Spleen (tissue), 11 donors: ENCODE data around the gene B3GAT1. TPM values are rescaled to one million over a fixed set of nuclear protein-coding genes. Genes with fewer than 3 reads are reported as not detected.

Source experiments
- DNase-seq: peaks from one replicate; pipeline ENCODE4 v3.0.0-alpha.2; 2020
- H3K27ac ChIP-seq, 8 donors: fragments of 200-600 bp; sonication (generic) in 7 of 8; 1 replicate in 4 of 8; 2 replicates in 4 of 8; pipeline versions ENCODE4 v1.5.0 to v1.8.0; 2016 to 2021; ENCODE audit warnings: inconsistent platforms in 4 of 8, mild to moderate bottlenecking in 4 of 8, moderate library complexity in 1 of 8
- H3K27me3 ChIP-seq, 7 donors: fragments of 200-600 bp; sonication (generic) in 6 of 7; replicated peaks in 1 of 7; 1 replicate in 4 of 7; 2 replicates in 3 of 7; pipeline versions ENCODE4 v1.5.0 to v1.8.0; 2016 to 2021; ENCODE audit warnings: inconsistent platforms in 3 of 7, mild to moderate bottlenecking in 1 of 7
- H3K36me3 ChIP-seq, 6 donors: fragments of 200-600 bp; sonication (generic) in 5 of 6; 1 replicate in 4 of 6; 2 replicates in 2 of 6; pipeline versions ENCODE4 v1.5.0 to v1.8.0; 2016 to 2021; ENCODE audit warnings: inconsistent platforms in 2 of 6
- H3K4me1 ChIP-seq, 6 donors: fragments of 200-600 bp; sonication (generic) in 5 of 6; 1 replicate in 3 of 6; 2 replicates in 3 of 6; pipeline versions ENCODE4 v1.5.0 to v1.8.0; 2016 to 2021; ENCODE audit warnings: inconsistent platforms in 3 of 6
- H3K4me3 ChIP-seq, 8 donors: fragments of 200-600 bp; sonication (generic) in 7 of 8; 1 replicate in 4 of 8; 2 replicates in 4 of 8; pipeline versions ENCODE4 v1.5.0 to v1.8.0; 2016 to 2021; ENCODE audit warnings: inconsistent platforms in 4 of 8, mild to moderate bottlenecking in 4 of 8, moderate library complexity in 2 of 8
- H3K9me3 ChIP-seq, 8 donors: fragments of 200-600 bp; sonication (generic) in 7 of 8; 1 replicate in 4 of 8; 2 replicates in 4 of 8; pipeline versions ENCODE4 v1.5.0 to v1.8.0; 2016 to 2021; ENCODE audit warnings: inconsistent platforms in 4 of 8
- POLR2A ChIP-seq, 3 donors: fragments of 450-650 bp; IDR thresholded peaks; one replicate each; pipeline ENCODE4 v1.5.1; 2017; ENCODE audit warnings: antibody characterized with exemption in 3 of 3, mild to moderate bottlenecking in 1 of 3
- POLR2AphosphoS5 ChIP-seq, 3 donors: sonication (generic); formaldehyde crosslinking; IDR thresholded peaks; one replicate each; pipeline ENCODE4 v1.5.1; 2017; ENCODE audit warnings: antibody characterized with exemption in 3 of 3
- WGBS, 5 donors: extraction: QIAGEN DNeasy Blood & Tissue Kit in 3 of 5; methylation state at CpG; one replicate each; pipeline versions ENCODE4 v1.1.5 to v1.1.7; 2013 to 2018; 5-methylcytosine and 5-hydroxymethylcytosine counted together
- intact Hi-C: fragments of 100-400 bp; cut with DNase I; formaldehyde crosslinking; loops from one replicate; pipeline ENCODE4 v1.15.0; 2023; ENCODE audit warnings: low total_unique reads
- polyA plus RNA-seq, 3 donors: library from polyadenylated mRNA; stranded (reverse); fragments of 200-250 nt; gene quantifications; one replicate each; pipeline ENCODE4 v1.2.1, GENCODE V29; 2013
- total RNA-seq, 7 donors: library from RNA; depleted of rRNA in 3 of 7; stranded (reverse); fragments of >200 nt in 3 of 7; fragmentation: NEBNext Ultra II Directional in 4 of 7; extraction: Animal tissue kit (Norgen Biotek cat#: 25700) in 4 of 7; gene quantifications; one replicate each; pipeline versions ENCODE4 v1.1.0 to v1.2.1, GENCODE V29; 2016 to 2021
- TF ChIP-seq, protein P1 (sequence below), 11 experiments: fragments of 200-600 bp in 7 of 11; fragments of 450-650 bp in 4 of 11; sonication (generic) in 4 of 11; IDR thresholded peaks in 8 of 11; conservative IDR thresholded peaks in 3 of 11; 1 replicate in 7 of 11; 2 replicates in 4 of 11; pipeline versions ENCODE4 v1.4.0 to v1.8.0; 2016 to 2021; ENCODE audit warnings: antibody characterized with exemption in 11 of 11, inconsistent platforms in 4 of 11, mild to moderate bottlenecking in 1 of 11
- donor health status: healthy with polysubstance abuse.
- donor health status: DM: no; HTN: no; CAD: no; lungs with moderate emphysema.
- donor health status: DM: no; HTN: no; CAD: no.
- donor health status: Bipolar disorder and iron deficiency.
- donor health status: healthy.
- donor health status: DM: no; HTN: no; CAD: no.
- donor health status: DM: yes; HTN: yes; CAD: no.

The B3GAT1 gene
- total and polyA plus RNA-seq, 10 donors: 0.43 to 4.0 (median 1.6) TPM

- Histone ChIP-seq H3K9me3 (no peaks in the 10 kb centered on the region), H3K27me3 (peaks cover 0 to 28% (median 0%) of the 10 kb centered on the region in 7 donors), H3K4me1 (no peaks in the 10 kb centered on the region), H3K27ac (no peak overlapping the region), H3K36me3 (no peaks in the 10 kb centered on the region), H3K4me3 (no peak overlapping the region)
- intact Hi-C loops: no loop called here
- WGBS, 5 donors: 71 to 81% (median 77%) methylated on average over 6 to 10 of the region's 10 CpGs
- TF ChIP-seq, protein P1, sequence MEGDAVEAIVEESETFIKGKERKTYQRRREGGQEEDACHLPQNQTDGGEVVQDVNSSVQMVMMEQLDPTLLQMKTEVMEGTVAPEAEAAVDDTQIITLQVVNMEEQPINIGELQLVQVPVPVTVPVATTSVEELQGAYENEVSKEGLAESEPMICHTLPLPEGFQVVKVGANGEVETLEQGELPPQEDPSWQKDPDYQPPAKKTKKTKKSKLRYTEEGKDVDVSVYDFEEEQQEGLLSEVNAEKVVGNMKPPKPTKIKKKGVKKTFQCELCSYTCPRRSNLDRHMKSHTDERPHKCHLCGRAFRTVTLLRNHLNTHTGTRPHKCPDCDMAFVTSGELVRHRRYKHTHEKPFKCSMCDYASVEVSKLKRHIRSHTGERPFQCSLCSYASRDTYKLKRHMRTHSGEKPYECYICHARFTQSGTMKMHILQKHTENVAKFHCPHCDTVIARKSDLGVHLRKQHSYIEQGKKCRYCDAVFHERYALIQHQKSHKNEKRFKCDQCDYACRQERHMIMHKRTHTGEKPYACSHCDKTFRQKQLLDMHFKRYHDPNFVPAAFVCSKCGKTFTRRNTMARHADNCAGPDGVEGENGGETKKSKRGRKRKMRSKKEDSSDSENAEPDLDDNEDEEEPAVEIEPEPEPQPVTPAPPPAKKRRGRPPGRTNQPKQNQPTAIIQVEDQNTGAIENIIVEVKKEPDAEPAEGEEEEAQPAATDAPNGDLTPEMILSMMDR (IDR thresholded peaks at IDR 0.05 in 8 of 11, conservative IDR thresholded peaks at IDR 0.05 in 3 of 11): no peak
- TF ChIP-seq POLR2A (IDR thresholded peaks at IDR 0.05) (no peak), POLR2AphosphoS5 (IDR thresholded peaks at IDR 0.05) (no peak)
- no peak for DNase-seq
These were observed 21.8 kb upstream of the B3GAT1 start for GRCh38 chr11:134433806-134434205.

GRCh38 chr11:134433251-134433650 is 21.2 kb upstream of the B3GAT1 start:
- Histone ChIP-seq H3K27ac (no peak overlapping the region), H3K27me3 (peaks cover 0 to 34% (median 0%) of the 10 kb centered on the region in 7 donors), H3K9me3 (no peaks in the 10 kb centered on the region), H3K36me3 (no peaks in the 10 kb centered on the region), H3K4me1 (no peaks in the 10 kb centered on the region), H3K4me3 (no peak overlapping the region)
- TF ChIP-seq, protein P1 (IDR thresholded peaks at IDR 0.05 in 8 of 11, conservative IDR thresholded peaks at IDR 0.05 in 3 of 11): no peak
- TF ChIP-seq POLR2A (IDR thresholded peaks at IDR 0.05) (no peak), POLR2AphosphoS5 (IDR thresholded peaks at IDR 0.05) (no peak)
- 79 to 95% (median 83%) methylated on average over 3 of the region's 3 CpGs for WGBS, 5 donors
- DNase-seq: no peak
- intact Hi-C loops: no loop called here

- H3K27ac ChIP-seq: no peak overlapping the region
- no peak for TF ChIP-seq POLR2A (IDR thresholded peaks at IDR 0.05)
- TF ChIP-seq, protein P1 (IDR thresholded peaks at IDR 0.05 in 8 of 11, conservative IDR thresholded peaks at IDR 0.05 in 3 of 11): no peak
- no peak for TF ChIP-seq POLR2AphosphoS5 (IDR thresholded peaks at IDR 0.05)
- H3K27me3 ChIP-seq: peaks cover 0 to 39% (median 0%) of the 10 kb centered on the region in 7 donors
- H3K4me3 ChIP-seq: no peak overlapping the region
- WGBS, 5 donors: 25 to 32% (median 29%) methylated on average over 2 of the region's 2 CpGs
- H3K36me3 ChIP-seq: no peaks in the 10 kb centered on the region
- intact Hi-C loops: no loop called here
- no peaks in the 10 kb centered on the region for H3K9me3 ChIP-seq
- DNase-seq: no peak
- no peaks in the 10 kb centered on the region for H3K4me1 ChIP-seq
These were observed 20.7 kb upstream of the B3GAT1 start for GRCh38 chr11:134432776-134433175.

DNA sequence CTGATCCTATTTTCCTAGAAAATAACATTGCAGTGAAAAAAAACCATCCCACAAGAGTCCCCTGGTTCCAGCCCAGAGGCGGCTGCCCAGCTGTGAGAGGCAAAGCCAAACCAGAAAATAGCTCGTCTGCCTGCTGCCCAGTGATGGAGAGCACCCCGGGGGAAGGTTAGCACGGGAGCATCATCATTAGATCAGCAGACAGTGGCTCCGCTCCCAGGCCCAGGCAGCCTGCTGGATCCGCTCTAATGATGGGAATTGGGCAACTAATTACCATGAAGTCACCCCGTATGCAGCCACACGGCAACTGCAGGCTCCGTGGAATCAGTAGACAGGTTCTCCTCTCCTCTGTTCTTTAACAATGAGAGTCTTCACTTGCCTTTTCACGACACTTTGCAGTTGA is 17.1 kb upstream of the B3GAT1 start:
- no peaks in the 10 kb centered on the region for H3K4me1 ChIP-seq
- H3K9me3 ChIP-seq: no peaks in the 10 kb centered on the region
- TF ChIP-seq POLR2A (IDR thresholded peaks at IDR 0.05) (no peak), POLR2AphosphoS5 (IDR thresholded peaks at IDR 0.05) (no peak)
- TF ChIP-seq, protein P1 (IDR thresholded peaks at IDR 0.05 in 8 of 11, conservative IDR thresholded peaks at IDR 0.05 in 3 of 11): no peak
- no peak overlapping the region for H3K27ac ChIP-seq
- no peaks in the 10 kb centered on the region for H3K36me3 ChIP-seq
- intact Hi-C loops: no loop called here
- H3K4me3 ChIP-seq: no peak overlapping the region
- WGBS, 5 donors: 68 to 84% (median 80%) methylated on average over 10 of the region's 10 CpGs
- H3K27me3 ChIP-seq: peaks cover 0 to 32% (median 0%) of the 10 kb centered on the region in 7 donors
- no peak for DNase-seq
